ENCODE measurements around the gene STXBP6. TPM values are rescaled to one million over a fixed set of nuclear protein-coding genes. Genes with fewer than 3 reads are reported as not detected.

The STXBP6 gene
- polyA plus RNA-seq, 1 donor (not counting 4 experiments of a cell fraction or from before 2014, with no cell fraction given) = 1.4 TPM

- H3K9ac ChIP-seq (ENCODE audit: control insufficient read depth, extremely low read depth, insufficient read depth, low read length) = no peak overlapping the region
- no peaks in the 10 kb centered on the region for H3K9me1 ChIP-seq (ENCODE audit: control insufficient read depth, extremely low read depth, insufficient read depth, low read length)
- no peak for FAIRE-seq
- dilution Hi-C loops (cut with MboI; ENCODE audit: extremely low pct_ligation_motif_present, low sequenced_read_pairs) = no loop called here
- TF ChIP-seq CTCF (optimal IDR thresholded peaks at IDR 0.05 in 1 of 3, IDR thresholded peaks at IDR 0.05 in 1 of 3, conservative IDR thresholded peaks at IDR 0.05 in 1 of 3; ENCODE audit: extremely low read depth in 1 of 3, insufficient read depth in 2 of 3, low read length in 3 of 3) (no peak), EZH2 (IDR thresholded peaks at IDR 0.05; ENCODE audit: low read length) (no peak)
- no peaks in the 10 kb centered on the region for H3K36me3 ChIP-seq (ENCODE audit: control insufficient read depth in 2 of 2, extremely low read depth in 1 of 2, insufficient read depth in 2 of 2, low read length in 2 of 2)
- H3K9me3 ChIP-seq (ENCODE audit: control insufficient read depth, low read depth, low read length) = no peaks in the 10 kb centered on the region
- no peak overlapping the region for H3K4me3 ChIP-seq (ENCODE audit: control insufficient read depth in 2 of 3, extremely low read depth in 1 of 3, insufficient read depth in 2 of 3, low read depth in 1 of 3, low read length in 3 of 3)
- no peaks in the 10 kb centered on the region for H3K27me3 ChIP-seq (ENCODE audit: control insufficient read depth, extremely low read depth, insufficient read depth, low read length)
- no peak overlapping the region for H2AFZ ChIP-seq (ENCODE audit: control insufficient read depth, low read length)
- H3K79me2 ChIP-seq (ENCODE audit: control insufficient read depth, insufficient read depth, low read length) = no peaks in the 10 kb centered on the region
- no peaks in the 10 kb centered on the region for H4K20me1 ChIP-seq (ENCODE audit: control insufficient read depth, extremely low read depth, insufficient read depth, low read length)
- DNase-seq (ENCODE audit: low read depth, low spot score) = no peak
- H3K27ac ChIP-seq (ENCODE audit: control insufficient read depth, insufficient read depth, low read length) = no peak overlapping the region
- no peak overlapping the region for H3K4me2 ChIP-seq (ENCODE audit: control insufficient read depth, extremely low read depth, insufficient read depth, low read depth, low read length)
- H3K4me1 ChIP-seq (ENCODE audit: control insufficient read depth, extremely low read depth, insufficient read depth, low read length) = no peaks in the 10 kb centered on the region
These were observed 202.3 kb downstream of the STXBP6 start for GRCh38 chr14:24847568-24848095.

- dilution Hi-C loops (cut with MboI; ENCODE audit: extremely low pct_ligation_motif_present, low sequenced_read_pairs) = no loop called here
These were observed 203.7 kb downstream of the STXBP6 start for GRCh38 chr14:24846261-24846660.

More at GRCh38 chr14:24846261-24846660, 203.7 kb downstream of the STXBP6 start:
- Histone ChIP-seq H3K27me3 (ENCODE audit: control insufficient read depth, extremely low read depth, insufficient read depth, low read length) (no peaks in the 10 kb centered on the region), H3K9ac (ENCODE audit: control insufficient read depth, extremely low read depth, insufficient read depth, low read length) (no peak overlapping the region), H3K4me3 (ENCODE audit: control insufficient read depth in 2 of 3, extremely low read depth in 1 of 3, insufficient read depth in 2 of 3, low read depth in 1 of 3, low read length in 3 of 3) (no peak overlapping the region), H2AFZ (ENCODE audit: control insufficient read depth, low read length) (no peak overlapping the region), H3K27ac (ENCODE audit: control insufficient read depth, insufficient read depth, low read length) (no peak overlapping the region), H4K20me1 (ENCODE audit: control insufficient read depth, extremely low read depth, insufficient read depth, low read length) (no peaks in the 10 kb centered on the region), H3K9me1 (ENCODE audit: control insufficient read depth, extremely low read depth, insufficient read depth, low read length) (no peaks in the 10 kb centered on the region), H3K9me3 (ENCODE audit: control insufficient read depth, low read depth, low read length) (no peaks in the 10 kb centered on the region), H3K36me3 (ENCODE audit: control insufficient read depth in 2 of 2, extremely low read depth in 1 of 2, insufficient read depth in 2 of 2, low read length in 2 of 2) (no peaks in the 10 kb centered on the region), H3K79me2 (ENCODE audit: control insufficient read depth, insufficient read depth, low read length) (no peaks in the 10 kb centered on the region), H3K4me1 (ENCODE audit: control insufficient read depth, extremely low read depth, insufficient read depth, low read length) (no peaks in the 10 kb centered on the region), H3K4me2 (ENCODE audit: control insufficient read depth, extremely low read depth, insufficient read depth, low read depth, low read length) (no peak overlapping the region)
- FAIRE-seq (no peak), DNase-seq (ENCODE audit: low read depth, low spot score) (no peak)
- TF ChIP-seq EZH2 (IDR thresholded peaks at IDR 0.05; ENCODE audit: low read length) (no peak), CTCF (optimal IDR thresholded peaks at IDR 0.05 in 1 of 3, IDR thresholded peaks at IDR 0.05 in 1 of 3, conservative IDR thresholded peaks at IDR 0.05 in 1 of 3; ENCODE audit: extremely low read depth in 1 of 3, insufficient read depth in 2 of 3, low read length in 3 of 3) (no peak)
